HG02870 (cell line): ENCODE data around the gene DLG3.

Source experiments
- ATAC-seq: cut with Tn5 transposase; IDR thresholded peaks from one replicate; pipeline ENCODE4 v1.9.1; 2021; ENCODE audit warnings: mild to moderate bottlenecking, moderate library complexity; ENCODE audit not compliant: unreplicated experiment

Gene DLG3

GRCh38 chrX:70437011-70437410, 7.6 kb upstream of the DLG3 start:
- ATAC-seq = no peak

DNA sequence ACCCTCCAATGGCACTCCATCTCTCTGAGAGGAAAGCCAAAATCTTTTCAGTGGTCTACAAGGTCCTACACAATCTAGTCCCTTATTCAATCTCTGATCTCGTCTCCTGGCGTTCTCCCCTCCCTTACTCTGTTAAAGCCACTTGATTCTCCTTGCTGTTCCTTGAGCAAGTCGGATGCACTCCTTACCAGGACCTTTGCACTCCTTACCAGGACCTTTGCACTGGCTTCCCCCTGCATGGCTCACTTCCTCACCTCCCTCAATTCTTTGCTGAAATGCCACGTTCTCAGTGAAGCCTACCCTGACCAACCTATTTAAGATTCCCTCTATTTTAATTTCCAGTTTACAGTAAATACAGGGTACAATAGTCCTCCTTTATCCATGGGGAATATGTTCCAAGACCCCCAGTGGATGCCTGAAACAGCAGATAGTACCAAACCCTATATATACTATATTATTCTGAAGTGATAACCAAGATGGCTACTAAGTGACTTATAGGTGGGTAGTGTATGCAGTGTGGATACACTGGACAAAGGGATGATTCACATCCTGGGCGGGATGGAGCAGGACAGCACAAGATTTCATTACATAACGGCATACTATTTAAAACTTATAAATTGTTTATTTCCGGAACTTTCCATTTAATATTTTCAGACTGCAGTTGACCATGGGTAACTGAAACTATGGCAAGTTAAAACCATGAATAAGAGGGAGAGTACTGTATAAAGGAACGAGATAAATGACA, 6.5 kb upstream of the DLG3 start:
- ATAC-seq = no peak

DNA sequence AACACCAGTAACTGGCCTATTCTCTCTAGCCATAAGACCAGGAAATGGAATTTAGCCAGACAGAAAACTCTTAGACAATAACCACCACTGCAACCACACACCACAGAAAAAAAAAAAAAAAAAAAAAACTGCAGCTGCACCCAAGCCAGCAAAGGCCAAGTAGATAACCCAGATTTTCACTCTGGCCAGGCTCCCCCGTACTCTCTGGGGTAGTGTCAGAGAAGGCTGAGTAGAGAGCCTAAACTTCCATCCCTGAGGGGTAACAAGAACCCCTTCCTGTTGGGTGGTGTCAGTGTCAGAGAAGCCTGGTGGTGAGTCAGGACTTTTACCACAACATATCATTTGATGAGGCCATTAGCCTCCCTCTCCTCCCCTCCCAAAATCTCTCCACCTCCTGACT, 5.6 kb upstream of the DLG3 start:
- ATAC-seq = no peak

GRCh38 chrX:70442224-70442623, 2.4 kb upstream of the DLG3 start:
- ATAC-seq = no peak

DNA sequence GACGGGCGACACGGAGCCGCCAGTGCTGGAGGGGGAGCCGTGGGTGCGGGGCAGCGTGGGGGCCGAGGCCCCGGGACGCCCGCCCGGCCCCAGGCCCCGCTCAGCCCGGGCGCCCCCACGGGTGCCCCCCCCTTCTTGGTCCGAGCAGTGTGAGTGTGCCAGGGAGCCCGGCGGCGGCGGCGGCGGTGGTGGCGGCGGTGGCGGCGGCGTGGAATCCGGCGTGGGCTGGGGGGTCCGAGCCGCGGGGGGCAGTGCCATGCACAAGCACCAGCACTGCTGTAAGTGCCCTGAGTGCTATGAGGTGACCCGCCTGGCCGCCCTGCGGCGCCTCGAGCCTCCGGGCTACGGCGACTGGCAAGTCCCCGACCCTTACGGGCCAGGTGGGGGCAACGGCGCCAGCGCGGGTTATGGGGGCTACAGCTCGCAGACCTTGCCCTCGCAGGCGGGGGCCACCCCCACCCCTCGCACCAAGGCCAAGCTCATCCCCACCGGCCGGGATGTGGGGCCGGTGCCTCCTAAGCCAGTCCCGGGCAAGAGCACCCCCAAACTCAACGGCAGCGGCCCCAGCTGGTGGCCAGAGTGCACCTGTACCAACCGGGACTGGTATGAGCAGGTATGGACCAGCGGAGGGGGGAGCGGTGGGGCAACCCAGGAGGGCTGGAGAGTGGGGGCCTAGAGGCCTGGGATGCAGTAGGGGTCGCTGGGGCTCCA, 466 bp downstream of the DLG3 start:
- no peak for ATAC-seq

DNA sequence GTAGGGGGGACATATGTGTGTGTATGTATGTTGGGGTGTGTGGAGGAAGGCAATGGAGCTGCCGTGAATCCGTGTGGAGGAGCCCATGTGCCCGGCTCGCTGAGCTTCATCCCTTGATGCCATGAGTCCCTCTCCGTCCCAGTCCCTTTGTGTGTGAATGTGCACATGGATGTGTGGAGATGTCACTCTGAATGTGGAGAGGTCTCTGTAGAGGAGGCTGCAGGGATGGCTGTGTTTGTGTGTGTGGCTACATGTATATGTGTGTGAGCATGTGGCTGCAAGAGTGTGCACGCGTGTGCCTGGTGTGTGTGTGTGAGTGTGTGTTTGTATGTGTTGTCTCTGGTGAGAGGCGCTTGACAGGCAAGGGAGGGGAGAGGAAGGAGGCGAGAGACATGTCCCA, 1.3 kb downstream of the DLG3 start:
- no peak for ATAC-seq

DNA sequence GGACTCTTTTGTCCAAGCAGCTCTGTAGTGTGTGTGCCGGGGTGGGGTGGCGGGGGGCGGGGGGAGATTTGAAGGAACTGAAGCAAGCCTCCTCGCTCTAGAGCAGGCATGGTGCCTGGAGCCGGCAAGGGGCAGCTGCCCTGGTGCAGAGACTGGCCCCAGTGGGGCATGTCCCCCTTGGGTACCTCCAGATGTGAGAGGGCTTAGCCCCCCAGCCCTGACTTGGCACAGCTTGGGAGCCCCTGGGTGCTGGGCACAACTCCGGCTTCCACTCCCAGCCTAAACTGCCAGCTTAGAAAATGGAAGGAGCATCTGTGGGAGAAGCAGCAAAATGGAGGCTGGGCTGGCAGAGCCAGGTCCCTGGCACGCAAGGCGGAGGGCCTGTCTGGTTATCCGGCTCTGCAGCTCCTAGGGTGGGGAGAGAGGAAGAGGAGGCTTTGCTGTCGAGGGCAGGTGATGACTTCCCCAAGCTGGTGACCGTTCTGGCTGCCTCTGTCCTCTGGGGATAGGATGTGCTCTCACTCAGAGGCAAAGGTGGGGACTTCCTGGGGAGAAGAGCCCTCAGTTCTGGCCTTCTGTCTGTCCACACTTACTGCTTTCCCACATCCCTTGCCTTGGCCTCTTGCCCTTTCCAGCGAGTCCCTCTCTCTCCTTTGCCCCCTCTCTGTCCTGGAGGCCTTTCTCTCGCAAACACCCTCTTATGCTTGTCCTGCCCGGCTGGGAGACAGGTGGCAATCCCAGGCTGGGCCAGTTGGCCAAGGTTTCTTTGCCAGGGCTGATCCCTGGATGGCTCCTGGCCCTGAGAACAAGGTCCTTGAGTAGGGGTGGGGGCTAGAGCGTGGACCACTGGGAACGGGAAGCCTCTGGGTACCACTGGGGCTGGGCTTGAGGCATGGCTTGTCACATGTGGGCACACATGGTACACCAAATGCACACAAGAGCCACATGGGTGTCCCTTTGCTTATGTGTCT, 2.0 kb downstream of the DLG3 start:
- ATAC-seq = no peak

DNA sequence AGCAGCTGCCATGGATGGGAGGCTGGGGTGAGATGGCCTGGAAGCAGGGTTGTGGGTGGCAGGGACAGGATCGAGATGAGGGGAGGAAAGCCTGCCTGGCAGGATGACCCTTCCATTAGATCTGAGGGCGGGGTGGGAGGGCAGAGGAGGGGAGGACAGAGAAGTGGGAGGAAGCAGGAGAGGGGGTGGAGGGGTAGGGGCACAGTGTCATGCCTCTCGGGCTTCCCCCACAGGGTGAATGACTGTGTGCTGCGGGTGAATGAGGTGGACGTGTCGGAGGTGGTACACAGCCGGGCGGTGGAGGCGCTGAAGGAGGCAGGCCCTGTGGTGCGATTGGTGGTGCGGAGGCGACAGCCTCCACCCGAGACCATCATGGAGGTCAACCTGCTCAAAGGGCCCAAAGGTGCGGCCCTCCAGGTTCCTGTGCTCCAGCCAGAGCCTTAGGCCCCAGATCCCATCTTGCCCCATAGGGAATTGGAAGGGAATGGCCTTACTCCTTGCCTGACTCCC, 4.9 kb downstream of the DLG3 start:
- ATAC-seq = no peak

GRCh38 chrX:70452143-70452733, 7.6 kb downstream of the DLG3 start:
- ATAC-seq = peak; percentile 35

GRCh38 chrX:70453024-70453618, 8.5 kb downstream of the DLG3 start:
- no peak for ATAC-seq

DNA sequence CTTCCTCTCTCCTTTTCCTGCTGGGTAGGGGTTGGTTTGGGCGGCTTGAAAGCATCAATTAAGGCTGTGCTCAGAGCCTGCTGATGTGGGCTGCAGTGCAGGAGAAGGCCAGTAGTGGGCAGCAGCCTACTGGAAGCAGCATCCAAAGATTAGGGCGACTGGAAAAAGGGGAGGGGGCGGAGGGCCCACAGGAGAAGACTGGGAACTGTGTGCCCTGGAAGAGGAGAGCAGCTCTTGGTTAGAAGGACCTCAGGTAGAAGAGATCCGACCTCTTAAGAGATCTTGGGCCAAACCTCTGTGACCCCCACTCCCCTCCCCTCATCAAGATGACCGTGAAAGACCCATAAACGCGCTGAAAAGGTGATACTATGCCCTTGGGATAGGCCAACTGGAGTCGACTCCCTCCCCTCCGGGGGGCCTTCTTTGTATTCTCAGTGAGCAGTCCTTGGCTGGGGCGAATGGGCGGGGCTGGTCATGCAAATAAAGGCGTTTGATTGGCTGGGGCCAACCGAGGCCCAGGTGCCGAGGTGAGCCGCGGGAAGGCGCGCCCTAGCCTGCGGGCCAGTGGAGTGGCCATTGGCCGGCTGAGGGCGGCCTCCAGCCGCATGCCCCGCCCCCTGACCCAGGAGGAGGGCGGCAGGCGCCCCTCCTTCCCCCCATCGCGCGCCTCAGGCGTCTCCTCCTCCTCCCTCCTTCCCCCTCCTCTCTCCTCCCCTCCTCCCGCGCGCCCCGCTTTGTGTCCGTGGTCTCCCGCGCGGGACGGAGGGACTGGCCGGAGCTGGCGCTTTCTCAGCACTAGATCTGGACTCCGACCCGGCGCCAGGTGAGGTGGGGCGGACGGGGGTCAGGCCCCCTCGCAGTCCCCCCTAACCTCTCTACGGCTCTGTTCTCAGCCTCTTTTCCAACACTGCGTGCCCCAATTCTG, 10.1 kb downstream of the DLG3 start:
- ATAC-seq = peak; percentile 36

DNA sequence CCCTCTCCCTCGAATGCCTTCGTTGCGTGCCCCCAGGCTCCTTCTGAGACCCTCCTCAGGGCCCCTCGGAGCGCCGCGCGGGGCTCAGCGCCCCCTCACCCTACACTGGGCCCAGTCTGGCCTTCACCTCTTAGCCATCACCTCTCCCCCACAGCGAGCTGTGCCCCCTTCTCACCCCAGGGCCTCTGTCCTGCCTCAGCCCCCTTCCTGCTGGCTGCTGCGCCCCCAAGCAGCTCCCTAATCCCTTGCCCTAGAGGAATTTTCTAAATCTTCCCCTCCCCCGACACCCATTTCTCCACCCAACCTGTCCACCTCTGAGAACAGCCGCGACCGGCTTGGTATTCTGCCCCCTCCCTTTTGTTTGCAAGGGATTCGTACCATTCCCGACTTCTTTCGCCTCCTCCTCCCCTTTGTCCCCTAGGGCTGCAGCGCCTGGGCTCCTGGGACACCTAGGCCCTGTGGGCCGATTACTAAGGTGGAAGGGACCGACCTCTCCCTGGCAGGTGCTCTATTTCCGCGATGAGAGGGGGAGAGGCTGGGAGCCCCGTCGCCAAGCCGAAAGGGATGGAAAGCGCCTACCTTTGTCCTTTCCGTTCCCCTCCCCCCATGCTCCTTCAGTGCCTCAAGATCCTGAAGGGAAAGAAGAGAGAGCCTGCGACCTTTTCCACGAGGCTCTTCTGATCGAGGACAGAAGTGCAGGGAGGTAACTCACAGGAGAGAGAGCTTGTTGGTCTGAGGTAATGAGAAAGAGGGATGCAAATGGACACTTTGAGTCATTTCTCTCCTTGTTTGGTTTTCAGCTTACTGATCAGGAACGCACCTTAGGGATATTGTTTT, 10.9 kb downstream of the DLG3 start:
- peak; percentile 41 for ATAC-seq

GRCh38 chrX:70456256-70456655, 11.6 kb downstream of the DLG3 start:
- peak; percentile 18 for ATAC-seq

DNA sequence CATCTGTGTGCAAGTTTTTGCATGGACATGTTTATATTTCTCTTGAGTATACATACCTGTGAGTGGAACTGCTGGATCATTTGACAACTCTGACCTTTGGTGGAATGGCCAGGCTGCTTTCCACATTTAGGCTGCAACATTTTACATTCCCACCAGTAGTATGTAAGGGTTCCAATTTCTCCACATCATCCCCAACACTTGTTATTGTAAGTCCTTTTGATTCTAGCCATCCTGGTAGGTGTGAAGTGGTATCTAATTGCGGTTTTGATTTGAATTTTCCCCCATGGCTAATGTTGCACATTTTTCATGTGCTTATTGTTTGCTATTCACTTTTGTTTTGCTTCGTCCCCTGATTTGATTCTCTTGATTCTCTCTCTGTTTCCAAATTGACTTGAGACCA, 16.4 kb downstream of the DLG3 start:
- ATAC-seq = no peak

DNA sequence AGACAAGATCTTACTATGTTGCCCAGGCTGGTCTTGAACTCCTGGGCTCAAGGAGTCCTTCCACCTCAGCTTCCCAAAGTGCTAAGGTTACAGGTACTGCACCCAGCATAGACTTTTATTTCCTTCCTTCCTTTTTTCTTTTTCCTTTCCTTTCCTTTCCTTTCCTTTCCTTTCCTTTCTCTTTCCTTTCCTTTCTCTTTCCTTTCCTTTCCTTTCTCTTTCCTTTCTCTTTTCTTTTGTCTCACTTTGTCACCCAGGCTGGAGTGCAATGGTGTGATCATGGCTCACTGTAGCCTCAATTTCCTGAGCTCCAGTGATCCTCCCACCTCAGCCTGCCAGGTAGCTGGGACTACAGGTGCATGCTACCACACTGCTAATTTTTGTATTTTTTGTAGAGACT, 19.4 kb downstream of the DLG3 start:
- ATAC-seq = no peak

- no peak for ATAC-seq
Observed at GRCh38 chrX:70466968-70467367, 22.3 kb downstream of the DLG3 start.

- no peak for ATAC-seq
Observed at GRCh38 chrX:70468709-70469108, 24.1 kb downstream of the DLG3 start.

DNA sequence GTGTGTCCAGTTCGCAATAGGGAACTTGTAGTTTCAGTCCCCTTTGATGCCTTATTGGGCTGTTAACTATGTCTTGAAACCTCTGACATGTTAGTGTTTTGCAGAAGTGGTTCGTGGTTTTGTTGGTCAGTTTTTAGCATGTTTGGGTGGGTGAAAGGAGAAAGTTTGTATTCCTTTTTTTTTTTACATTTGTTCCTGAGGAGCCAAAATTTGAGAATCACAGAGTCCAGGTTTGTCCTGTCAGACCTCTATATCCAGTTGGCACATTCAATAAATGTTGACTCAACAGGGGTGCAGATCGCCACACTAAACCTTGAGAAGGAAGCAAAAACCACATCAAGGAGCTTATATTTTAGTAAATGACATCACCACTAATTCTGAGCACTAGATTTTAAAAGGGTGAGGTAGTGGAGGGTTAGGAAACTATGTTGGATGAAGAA, 26.2 kb downstream of the DLG3 start:
- ATAC-seq = peak; percentile 52
